GM21723 (cell line): ENCODE results near the gene SRR.
A peak's percentile ranks its signal among the peaks of the same experiment; 100 is the strongest.
"Not testable (repeated sequence)": the region's sequence is repeated elsewhere in the genome, so short reads cannot be mapped to it uniquely, and the experiment has no call there.

Experiments
- ATAC-seq: cut with Tn5 transposase; IDR thresholded peaks from one replicate; pipeline ENCODE4 v1.9.1; 2021; ENCODE audit warnings: mild to moderate bottlenecking, moderate library complexity; ENCODE audit not compliant: unreplicated experiment

SRR gene

GRCh38 chr17:2303204-2304188, at the start of gene SRR, which contains the start of gene SMG6:
Gene SRR, plus strand, starts transcription at chr17:2303950. Its CDS starts 11,611 bp downstream, at chr17:2315561.
Gene SMG6, minus strand, starts transcription at chr17:2303785. Its CDS starts 65 bp downstream, at chr17:2303720.
- ATAC-seq = peak; percentile 76

GRCh38 chr17:2258830-2259229, 44.9 kb upstream of the SRR start:
- not testable (repeated sequence) for ATAC-seq

GRCh38 chr17:2259769-2260536, 43.8 kb upstream of the SRR start:
- peak; percentile 73 for ATAC-seq

- ATAC-seq = no peak
Observed at GRCh38 chr17:2262135-2262587, 41.6 kb upstream of the SRR start.

GRCh38 chr17:2263183-2264066, 40.3 kb upstream of the SRR start:
- no peak for ATAC-seq

- no peak for ATAC-seq
Observed at GRCh38 chr17:2264067-2264860, 39.5 kb upstream of the SRR start.

GRCh38 chr17:2265166-2265565, 38.6 kb upstream of the SRR start:
- ATAC-seq = not testable (repeated sequence)

GRCh38 chr17:2266045-2266864, 37.5 kb upstream of the SRR start:
- peak; percentile 73 for ATAC-seq

GRCh38 chr17:2266865-2267228, 36.9 kb upstream of the SRR start:
- peak; percentile 34 for ATAC-seq

GRCh38 chr17:2267354-2267753, 36.4 kb upstream of the SRR start:
- ATAC-seq = no peak

- no peak for ATAC-seq
Observed at GRCh38 chr17:2271985-2272702, 31.6 kb upstream of the SRR start.

- no peak for ATAC-seq
Observed at GRCh38 chr17:2274414-2274813, 29.3 kb upstream of the SRR start.

GRCh38 chr17:2275722-2276121, 28.0 kb upstream of the SRR start:
- ATAC-seq = no peak

GRCh38 chr17:2277429-2278170, 26.1 kb upstream of the SRR start:
- no peak for ATAC-seq

- ATAC-seq = no peak
Observed at GRCh38 chr17:2279707-2280106, 24.0 kb upstream of the SRR start.

GRCh38 chr17:2282297-2282873, 21.4 kb upstream of the SRR start:
- ATAC-seq = no peak

- no peak for ATAC-seq
Observed at GRCh38 chr17:2283302-2283701, 20.4 kb upstream of the SRR start.
